Loucy (cell line): ENCODE measurements around the gene GTSF1L.

Experiments
- CTCF ChIP-seq: fragments of 200-600 bp; sonication (generic); conservative IDR thresholded peaks from 2 replicates; pipeline ENCODE4 v1.5.1; 2014; ENCODE audit warnings: mild to moderate bottlenecking, antibody characterized with exemption, low read length
- EZH2phosphoT487 ChIP-seq: fragments of 200-600 bp; IDR thresholded peaks from 2 replicates; pipeline ENCODE4 v1.6.1; 2018; ENCODE audit warnings: antibody characterized with exemption, mild to moderate bottlenecking, moderate library complexity, borderline replicate concordance

GRCh38 chr20:43710370-43711044, 16.3 kb downstream of the GTSF1L start:
- no peak for TF ChIP-seq CTCF
- TF ChIP-seq EZH2phosphoT487: no peak
